Neural crest cell (in vitro differentiated cells): ENCODE results near the gene HDAC9. TPM values are rescaled to one million over a fixed set of nuclear protein-coding genes. Genes with fewer than 3 reads are reported as not detected.

Source experiments
- DNase-seq: peaks from one replicate; pipeline ENCODE4 v3.0.0; 2021; ENCODE audit warnings: low read depth, mixed read lengths, low spot score
- H3K27ac Mint-ChIP-seq: one replicate; pipeline ENCODE4 v1.8.0; 2021; ENCODE audit warnings: mild to moderate bottlenecking, mixed read lengths; ENCODE audit not compliant: unreplicated experiment
- H3K27me3 Mint-ChIP-seq: 2 replicates; pipeline ENCODE4 v1.8.0; 2021; ENCODE audit warnings: low read depth, mild to moderate bottlenecking, mixed read lengths
- H3K36me3 Mint-ChIP-seq: 2 replicates; pipeline ENCODE4 v1.8.0; 2021; ENCODE audit warnings: low read depth, mild to moderate bottlenecking, mixed read lengths
- H3K4me1 Mint-ChIP-seq: 2 replicates; pipeline ENCODE4 v1.8.0; 2021; ENCODE audit warnings: mixed read lengths
- H3K4me3 Mint-ChIP-seq: one replicate; pipeline ENCODE4 v1.8.0; 2021; ENCODE audit warnings: mild to moderate bottlenecking, mixed read lengths
- H3K9me3 Mint-ChIP-seq: 2 replicates; pipeline ENCODE4 v1.8.0; 2021; ENCODE audit warnings: mixed read lengths
- CTCF ChIP-seq: fragments of 200-600 bp; sonication (generic); conservative IDR thresholded peaks from 2 replicates; pipeline ENCODE4 v1.5.0; 2021; ENCODE audit warnings: antibody characterized with exemption, mild to moderate bottlenecking
- total RNA-seq: library from RNA; stranded (reverse); gene quantifications from 2 replicates; pipeline ENCODE4 v1.2.1, GENCODE V29; 2021

HDAC9 gene
- total RNA-seq, 1 donor from 2014 or later = 32.3 TPM

- DNase-seq = no peak
- no peak overlapping the region for H3K4me3 Mint-ChIP-seq
- no peaks in the 10 kb centered on the region for H3K27me3 Mint-ChIP-seq
- H3K36me3 Mint-ChIP-seq = peaks cover 14% of the 10 kb centered on the region
- H3K4me1 Mint-ChIP-seq = no peaks in the 10 kb centered on the region
- peaks cover 2% of the 10 kb centered on the region for H3K9me3 Mint-ChIP-seq
- TF ChIP-seq CTCF = no peak
- H3K27ac Mint-ChIP-seq = no peak overlapping the region
These were observed 119.3 kb downstream of the HDAC9 start for GRCh38 chr7:18614841-18615240.

GRCh38 chr7:18619311-18619710 lies 123.8 kb downstream of the HDAC9 start:
- Mint-ChIP-seq H3K36me3 (peaks cover 8% of the 10 kb centered on the region), H3K27me3 (no peaks in the 10 kb centered on the region), H3K9me3 (no peaks in the 10 kb centered on the region), H3K4me3 (no peak overlapping the region), H3K4me1 (no peaks in the 10 kb centered on the region), H3K27ac (no peak overlapping the region)
- no peak for TF ChIP-seq CTCF
- DNase-seq = no peak

DNA sequence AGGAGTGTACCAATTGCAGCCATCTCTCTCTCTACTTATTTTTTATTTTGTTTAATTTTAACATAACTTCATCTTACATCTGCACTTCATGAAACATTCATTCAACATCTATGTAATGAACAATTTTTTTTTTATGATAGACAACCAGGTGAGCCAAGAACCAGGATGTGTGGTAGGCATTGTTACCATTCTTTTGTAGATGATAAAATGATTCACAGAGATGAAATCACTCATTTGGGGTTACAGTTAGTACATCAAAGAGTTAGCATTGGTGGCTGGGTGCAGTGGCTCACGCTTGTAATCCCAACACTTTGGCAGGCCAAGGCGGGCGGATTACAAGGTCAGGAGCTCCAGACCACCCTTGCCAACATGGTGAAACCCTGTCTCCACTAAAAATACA lies 127.8 kb downstream of the HDAC9 start:
- Mint-ChIP-seq H3K27ac (no peak overlapping the region), H3K27me3 (no peaks in the 10 kb centered on the region), H3K9me3 (no peaks in the 10 kb centered on the region), H3K4me1 (no peaks in the 10 kb centered on the region), H3K36me3 (peaks cover 7% of the 10 kb centered on the region), H3K4me3 (no peak overlapping the region)
- TF ChIP-seq CTCF = no peak
- no peak for DNase-seq

DNA sequence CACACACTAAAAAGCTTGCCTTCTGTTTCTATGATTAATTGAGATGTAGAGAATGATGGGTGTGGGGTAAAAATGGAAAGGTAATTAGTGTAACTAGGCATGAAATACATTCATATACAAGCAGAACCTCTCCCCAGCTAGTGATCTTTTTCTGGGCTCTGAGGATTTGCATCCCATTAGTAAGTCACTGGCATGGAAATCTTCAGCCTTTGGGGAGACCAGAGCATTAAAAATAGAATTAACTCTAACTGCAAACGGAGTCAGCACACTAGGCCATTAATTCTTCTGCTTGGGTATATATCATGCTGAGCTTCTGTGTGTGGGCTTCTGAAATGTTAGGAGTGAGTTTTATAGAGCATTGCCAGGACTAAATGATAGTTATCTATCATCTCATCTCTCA lies 128.9 kb downstream of the HDAC9 start:
- Mint-ChIP-seq H3K4me3 (no peak overlapping the region), H3K9me3 (no peaks in the 10 kb centered on the region), H3K4me1 (no peaks in the 10 kb centered on the region), H3K27ac (no peak overlapping the region), H3K27me3 (no peaks in the 10 kb centered on the region), H3K36me3 (peaks cover 7% of the 10 kb centered on the region)
- DNase-seq = no peak
- TF ChIP-seq CTCF = no peak

GRCh38 chr7:18626086-18626485 lies 130.5 kb downstream of the HDAC9 start:
- Mint-ChIP-seq H3K27ac (no peak overlapping the region), H3K4me1 (no peaks in the 10 kb centered on the region), H3K36me3 (peaks cover 3% of the 10 kb centered on the region), H3K9me3 (no peaks in the 10 kb centered on the region), H3K27me3 (no peaks in the 10 kb centered on the region), H3K4me3 (no peak overlapping the region)
- TF ChIP-seq CTCF = no peak
- DNase-seq = no peak

- no peak for DNase-seq
- Mint-ChIP-seq H3K27ac (no peak overlapping the region), H3K4me3 (no peak overlapping the region), H3K4me1 (no peaks in the 10 kb centered on the region), H3K27me3 (no peaks in the 10 kb centered on the region), H3K9me3 (no peaks in the 10 kb centered on the region), H3K36me3 (peaks cover 3% of the 10 kb centered on the region)
- TF ChIP-seq CTCF = no peak
These were observed 131.2 kb downstream of the HDAC9 start for GRCh38 chr7:18626717-18627116.
